SK-N-SH treated with all-trans-retinoic acid at 6 μM for 48 hours (cell line): Measurements from ENCODE around the gene SPR.

ENCODE experiments used
- ARNTL ChIP-seq: fragments of 450-650 bp; formaldehyde crosslinking; IDR thresholded peaks from 2 replicates; pipeline ENCODE4 v1.5.0; 2020; ENCODE audit warnings: low read depth, mild to moderate bottlenecking, moderate library complexity, borderline replicate concordance
- CREB5 ChIP-seq: fragments of 250-450 bp; sonication (Bioruptor Pico); IDR thresholded peaks from 2 replicates; pipeline ENCODE4 v1.5.1; 2020; ENCODE audit warnings: low read depth, mild to moderate bottlenecking, moderate library complexity
- CSDC2 ChIP-seq: fragments of 250-450 bp; sonication (Bioruptor Pico); IDR thresholded peaks from 2 replicates; pipeline ENCODE4 v1.5.0; 2020; ENCODE audit warnings: mild to moderate bottlenecking, moderate library complexity
- GLIS3 ChIP-seq: fragments of 250-450 bp; sonication (Bioruptor Pico); IDR thresholded peaks from 2 replicates; pipeline ENCODE4 v1.5.0; 2020; ENCODE audit warnings: mild to moderate bottlenecking, moderate library complexity
- POU6F1 ChIP-seq: fragments of 250-450 bp; sonication (Bioruptor Pico); IDR thresholded peaks from 2 replicates; pipeline ENCODE4 v1.8.0; 2021; ENCODE audit warnings: low read depth, mild to moderate bottlenecking, moderate library complexity, borderline replicate concordance
- SNAI2 ChIP-seq: fragments of 250-450 bp; sonication (Bioruptor Pico); IDR thresholded peaks from 2 replicates; pipeline ENCODE4 v1.5.0; 2020; ENCODE audit warnings: mild to moderate bottlenecking, moderate library complexity
- ZFP3 ChIP-seq: fragments of 250-450 bp; sonication (Bioruptor Pico); IDR thresholded peaks from 2 replicates; pipeline ENCODE4 v1.5.0; 2020; ENCODE audit warnings: mild to moderate bottlenecking, moderate library complexity

GRCh38 chr2:72932805-72933204 lies 45.6 kb downstream of the SPR start:
- TF ChIP-seq POU6F1 (CRISPR knock-in tag) (no peak), CREB5 (no peak), ZFP3 (CRISPR knock-in tag) (no peak), SNAI2 (CRISPR knock-in tag) (no peak), ARNTL (CRISPR knock-in tag) (no peak), CSDC2 (CRISPR knock-in tag) (no peak), GLIS3 (CRISPR knock-in tag) (no peak)
